ENCODE measurements around the gene SHC2.

- no peak for TF ChIP-seq POLR2AphosphoS5 (IDR thresholded peaks at IDR 0.05; ENCODE audit: borderline replicate concordance, low read depth, low read length)
- no peak for TF ChIP-seq EZH2 (IDR thresholded peaks at IDR 0.05)
- TF ChIP-seq FOXP2 (optimal IDR thresholded peaks at IDR 0.05; ENCODE audit: control extremely low read depth, extremely low read length, insufficient read depth), result no peak
These were observed 58.0 kb downstream of the SHC2 start for GRCh38 chr19:402786-403185.

Data from SK-N-MC (cell line).